Retinal pigment epithelial cell (primary cell): ENCODE measurements around the gene MTOR.

ENCODE experiments used
- DNase-seq: peaks from one replicate; pipeline ENCODE4 v3.0.0-alpha.2; 2010; ENCODE audit warnings: low read depth
- H3K4me3 ChIP-seq: 2 replicates; pipeline ENCODE4 v1.5.1; 2011; ENCODE audit warnings: mild to moderate bottlenecking, low read length, control low read depth, moderate library complexity
- CTCF ChIP-seq: conservative IDR thresholded peaks from 2 replicates; pipeline ENCODE4 v1.5.1; 2011; ENCODE audit warnings: low read depth, low read length, control low read depth, inconsistent platforms

The MTOR gene

GRCh38 chr1:11215381-11216005, 46.9 kb downstream of the MTOR start:
- DNase-seq = no peak
- TF ChIP-seq CTCF = no peak
- no peak overlapping the region for H3K4me3 ChIP-seq

- DNase-seq = no peak
- H3K4me3 ChIP-seq = no peak overlapping the region
- TF ChIP-seq CTCF = no peak
Measured at GRCh38 chr1:11214698-11215380, 47.5 kb downstream of the MTOR start.

DNA sequence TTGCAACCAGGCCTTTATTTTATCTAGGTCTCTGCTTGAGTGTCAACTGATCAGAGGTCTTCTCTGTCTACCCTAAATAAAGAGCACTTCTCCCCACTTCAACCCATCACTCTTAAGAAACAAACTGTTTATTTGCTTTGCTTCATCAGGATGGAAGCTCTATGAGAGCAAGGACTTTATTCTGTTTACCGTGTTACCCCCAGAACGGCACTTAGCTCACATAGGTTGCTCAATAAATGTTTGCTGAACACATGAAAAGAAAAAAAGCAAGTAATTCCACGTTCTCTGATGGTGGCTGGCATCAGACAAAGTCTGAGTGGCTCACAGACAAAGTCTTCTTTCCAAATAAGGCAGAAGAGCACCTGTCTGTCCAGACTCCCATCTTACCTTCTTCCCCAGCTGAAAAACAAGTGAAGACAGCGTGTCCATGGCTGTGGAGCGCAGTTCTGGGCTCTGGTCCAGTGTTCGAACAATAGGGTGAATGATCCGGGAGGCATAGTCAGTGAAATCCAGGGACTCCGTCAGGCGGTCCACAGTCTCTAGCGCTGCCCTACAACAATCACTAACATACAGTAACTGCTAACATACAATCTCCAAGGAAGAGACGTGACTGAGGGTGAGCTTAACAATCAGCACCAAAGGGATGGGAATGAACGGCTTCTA, 50.3 kb downstream of the MTOR start:
- TF ChIP-seq CTCF = no peak
- no peak for DNase-seq
- H3K4me3 ChIP-seq = no peak overlapping the region

GRCh38 chr1:11211461-11211860, 50.9 kb downstream of the MTOR start:
- H3K4me3 ChIP-seq = no peak overlapping the region
- TF ChIP-seq CTCF = no peak
- no peak for DNase-seq

DNA sequence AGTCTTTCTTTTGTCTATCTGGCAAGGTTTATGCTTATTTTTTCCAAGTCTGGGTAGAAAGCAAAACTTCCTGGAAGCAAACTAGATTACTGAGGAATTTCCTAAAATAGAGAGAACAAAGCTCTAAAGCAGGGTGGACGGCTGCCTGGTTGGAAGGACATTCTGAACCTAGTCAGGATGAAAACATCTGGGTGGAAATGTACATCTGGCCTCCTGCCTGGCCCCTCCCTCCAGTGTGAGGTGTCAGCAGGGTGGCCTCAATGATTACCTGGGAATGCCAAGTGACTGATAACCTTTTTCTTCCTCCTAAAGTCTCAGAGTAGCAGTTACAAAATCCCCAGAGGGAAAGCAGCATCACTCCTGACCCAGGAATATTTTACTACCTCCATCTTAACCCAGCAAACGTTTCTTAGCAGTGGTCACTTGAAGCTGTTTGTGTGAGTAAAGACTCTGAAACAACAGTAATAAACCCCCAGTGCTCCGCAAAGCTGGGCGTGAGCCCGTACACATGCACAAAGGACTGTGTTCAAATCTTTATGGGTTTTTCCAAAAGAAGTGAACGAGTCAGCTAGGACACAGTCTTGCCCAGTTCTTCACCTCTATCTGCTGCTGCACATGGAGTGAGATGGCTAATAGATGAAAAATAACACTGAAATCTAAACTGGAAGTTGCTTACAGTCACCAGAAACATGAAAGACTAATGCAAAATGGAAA, 54.3 kb downstream of the MTOR start:
- no peak overlapping the region for H3K4me3 ChIP-seq
- no peak for DNase-seq
- no peak for TF ChIP-seq CTCF

DNA sequence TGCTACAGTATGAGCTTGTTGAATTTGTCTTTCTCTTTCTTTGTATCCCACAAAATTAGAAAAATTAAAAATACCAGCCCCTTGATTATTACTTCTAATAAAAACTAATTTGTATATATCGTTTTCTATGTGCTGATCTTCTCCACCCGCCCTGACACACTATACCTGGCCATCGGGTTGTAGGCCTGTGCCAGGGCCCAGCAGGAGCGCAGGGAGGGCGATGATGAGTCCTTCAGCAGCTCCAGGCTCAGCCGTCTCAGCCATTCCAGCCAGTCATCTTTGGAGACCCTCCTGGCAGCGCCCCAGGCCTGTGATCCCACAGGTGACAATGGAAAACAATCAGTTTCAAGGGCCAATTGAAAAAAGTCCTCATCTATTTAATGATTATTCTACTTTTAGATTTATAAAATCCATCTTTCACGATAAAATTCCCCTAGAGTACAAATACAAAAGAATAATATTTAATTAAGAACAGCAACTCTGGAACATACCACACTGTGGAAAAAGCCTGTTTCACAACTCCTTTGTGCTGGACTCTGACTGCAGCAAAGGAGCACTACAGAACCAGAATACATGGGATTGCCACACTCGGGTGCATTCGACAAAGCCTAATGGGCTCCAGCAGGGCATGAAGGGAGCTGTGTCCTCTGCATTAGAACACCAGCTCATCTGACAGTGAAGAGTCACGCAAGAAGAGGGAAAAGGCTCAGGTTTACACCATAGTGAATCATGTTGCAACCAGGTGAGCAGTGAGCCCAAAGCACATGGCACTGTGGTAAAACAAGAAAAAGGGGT, 57.8 kb downstream of the MTOR start:
- no peak overlapping the region for H3K4me3 ChIP-seq
- no peak for TF ChIP-seq CTCF
- DNase-seq = no peak
